Activated T-cell treated with anti-CD3 and anti-CD28 coated beads for 48 hours (primary cell): Measurements from ENCODE around the gene LRFN4.
"Not testable (repeated sequence)": the region's sequence is repeated elsewhere in the genome, so short reads cannot be mapped to it uniquely, and the experiment has no call there.

Experiments used
- DNase-seq: peaks from one replicate; pipeline ENCODE4 v3.0.0-alpha.2; 2020; ENCODE audit warnings: low read depth

LRFN4 gene

GRCh38 chr11:66856496-66857233 lies at the start of gene LRFN4:
LRFN4 (plus strand) TSS chr11:66857064; CDS start chr11:66857745, 681 bp downstream.
- peak; percentile 47 for DNase-seq

- DNase-seq: no peak
These were observed 47.3 kb upstream of the LRFN4 start for GRCh38 chr11:66809592-66809991.

- DNase-seq: no peak
These were observed 46.2 kb upstream of the LRFN4 start for GRCh38 chr11:66810576-66811185.

GRCh38 chr11:66814678-66815077 lies 42.2 kb upstream of the LRFN4 start:
- DNase-seq: no peak

GRCh38 chr11:66815646-66816045 lies 41.2 kb upstream of the LRFN4 start:
- no peak for DNase-seq

- no peak for DNase-seq
These were observed 38.5 kb upstream of the LRFN4 start for GRCh38 chr11:66818231-66818955.

- no peak for DNase-seq
These were observed 36.5 kb upstream of the LRFN4 start for GRCh38 chr11:66820381-66820780.

- DNase-seq: no peak
These were observed 36.0 kb upstream of the LRFN4 start for GRCh38 chr11:66820901-66821300.

- no peak for DNase-seq
These were observed 33.2 kb upstream of the LRFN4 start for GRCh38 chr11:66823700-66824099.

- DNase-seq: not testable (repeated sequence)
These were observed 32.3 kb upstream of the LRFN4 start for GRCh38 chr11:66824573-66824972.

GRCh38 chr11:66834539-66834845 lies 22.4 kb upstream of the LRFN4 start:
- DNase-seq: no peak

- no peak for DNase-seq
These were observed 21.9 kb upstream of the LRFN4 start for GRCh38 chr11:66834943-66835342.

- DNase-seq: no peak
These were observed 21.0 kb upstream of the LRFN4 start for GRCh38 chr11:66835768-66836405.

- DNase-seq: no peak
These were observed 16.4 kb upstream of the LRFN4 start for GRCh38 chr11:66840317-66841091.

GRCh38 chr11:66841861-66842260 lies 15.0 kb upstream of the LRFN4 start:
- no peak for DNase-seq

GRCh38 chr11:66842501-66842895 lies 14.4 kb upstream of the LRFN4 start:
- no peak for DNase-seq

GRCh38 chr11:66842896-66843775 lies 13.7 kb upstream of the LRFN4 start, which contains the start of gene RCE1:
RCE1 (plus strand) TSS chr11:66843441; CDS start chr11:66843456, 15 bp downstream.
- peak; percentile 92 for DNase-seq

- no peak for DNase-seq
These were observed 12.9 kb upstream of the LRFN4 start for GRCh38 chr11:66843776-66844495.

- no peak for DNase-seq
These were observed 12.2 kb upstream of the LRFN4 start for GRCh38 chr11:66844496-66845142.
